ENCODE data around the gene ZNF679.
"Not testable (repeated sequence)": the region's sequence is repeated elsewhere in the genome, so short reads cannot be mapped to it uniquely, and the experiment has no call there.

GRCh38 chr7:64219710-64220298 is 8.5 kb upstream of the ZNF679 start:
- TF ChIP-seq, protein P1, sequence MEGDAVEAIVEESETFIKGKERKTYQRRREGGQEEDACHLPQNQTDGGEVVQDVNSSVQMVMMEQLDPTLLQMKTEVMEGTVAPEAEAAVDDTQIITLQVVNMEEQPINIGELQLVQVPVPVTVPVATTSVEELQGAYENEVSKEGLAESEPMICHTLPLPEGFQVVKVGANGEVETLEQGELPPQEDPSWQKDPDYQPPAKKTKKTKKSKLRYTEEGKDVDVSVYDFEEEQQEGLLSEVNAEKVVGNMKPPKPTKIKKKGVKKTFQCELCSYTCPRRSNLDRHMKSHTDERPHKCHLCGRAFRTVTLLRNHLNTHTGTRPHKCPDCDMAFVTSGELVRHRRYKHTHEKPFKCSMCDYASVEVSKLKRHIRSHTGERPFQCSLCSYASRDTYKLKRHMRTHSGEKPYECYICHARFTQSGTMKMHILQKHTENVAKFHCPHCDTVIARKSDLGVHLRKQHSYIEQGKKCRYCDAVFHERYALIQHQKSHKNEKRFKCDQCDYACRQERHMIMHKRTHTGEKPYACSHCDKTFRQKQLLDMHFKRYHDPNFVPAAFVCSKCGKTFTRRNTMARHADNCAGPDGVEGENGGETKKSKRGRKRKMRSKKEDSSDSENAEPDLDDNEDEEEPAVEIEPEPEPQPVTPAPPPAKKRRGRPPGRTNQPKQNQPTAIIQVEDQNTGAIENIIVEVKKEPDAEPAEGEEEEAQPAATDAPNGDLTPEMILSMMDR (IDR thresholded peaks at IDR 0.05) = not testable (repeated sequence)
- not testable (repeated sequence) for TF ChIP-seq POLR2A (IDR thresholded peaks at IDR 0.05)
